Neural cell (in vitro differentiated cells): ENCODE measurements around the gene TMEM87A. TPM values are rescaled to one million over a fixed set of nuclear protein-coding genes. Genes with fewer than 3 reads are reported as not detected.

ENCODE experiments used
- H2AFZ ChIP-seq: fragments of 200-600, 300-800 bp; sonication (generic), shearing (Covaris generic); 2 replicates; pipeline ENCODE4 v1.6.0; 2014; ENCODE audit warnings: low read depth, mild to moderate bottlenecking, antibody characterized with exemption, low read length, moderate library complexity
- H3F3A ChIP-seq: fragments of 200-600 bp; shearing (Covaris generic); 2 replicates; pipeline ENCODE4 v1.6.1; 2016; ENCODE audit warnings: mild to moderate bottlenecking, moderate library complexity, mixed read lengths, antibody characterized with exemption, low read length; ENCODE audit not compliant: insufficient read depth, poor library complexity, severe bottlenecking
- H3K27ac ChIP-seq: fragments of 200-600, 300-800 bp; sonication (generic), shearing (Covaris generic); 2 replicates; pipeline ENCODE4 v1.5.1; 2014; ENCODE audit warnings: mild to moderate bottlenecking, low read length, moderate library complexity
- H3K27me3 ChIP-seq: fragments of 300-800, 200-600 bp; sonication (generic), shearing (Covaris generic); 2 replicates; pipeline ENCODE4 v1.6.0; 2014; ENCODE audit warnings: mild to moderate bottlenecking, low read depth, low read length, moderate library complexity; ENCODE audit not compliant: insufficient read depth
- H3K36me3 ChIP-seq: fragments of 300-800, 200-600 bp; sonication (generic), shearing (Covaris generic); 2 replicates; pipeline ENCODE4 v1.5.1; 2014; ENCODE audit warnings: mild to moderate bottlenecking, antibody characterized with exemption, low read length, moderate library complexity; ENCODE audit not compliant: insufficient read depth
- H3K4me2 ChIP-seq: fragments of 300-800, 200-600 bp; sonication (generic), shearing (Covaris generic); 2 replicates; pipeline ENCODE4 v1.6.0; 2014; ENCODE audit warnings: mild to moderate bottlenecking, low read length
- H3K4me3 ChIP-seq: fragments of 300-800, 200-600 bp; sonication (generic), shearing (Covaris generic); 2 replicates; pipeline ENCODE4 v1.5.1; 2014; ENCODE audit warnings: mild to moderate bottlenecking, low read length, moderate library complexity
- H3K79me2 ChIP-seq: fragments of 200-600 bp; shearing (Covaris generic); replicated peaks from 2 replicates; pipeline ENCODE4 v1.6.0; 2014; ENCODE audit warnings: mild to moderate bottlenecking, low read length, moderate library complexity; ENCODE audit not compliant: insufficient read depth
- H3K9ac ChIP-seq: fragments of 300-800, 200-600 bp; sonication (generic), shearing (Covaris generic); 2 replicates; pipeline ENCODE4 v1.6.1; 2016; ENCODE audit warnings: mild to moderate bottlenecking, low read length, mixed read lengths
- H3K9me2 ChIP-seq: fragments of 200-600 bp; shearing (Covaris generic); 2 replicates; pipeline ENCODE4 v1.6.1; 2016; ENCODE audit warnings: mild to moderate bottlenecking, low read length, mixed read lengths; ENCODE audit not compliant: insufficient read depth
- H3K9me3 ChIP-seq: fragments of 200-600, 300-800 bp; sonication (generic), shearing (Covaris generic); 2 replicates; pipeline ENCODE4 v1.6.1; 2016; ENCODE audit warnings: mild to moderate bottlenecking, mixed run types, low read length, moderate library complexity, mixed read lengths
- H4K20me1 ChIP-seq: fragments of 200-600 bp; shearing (Covaris generic); 2 replicates; pipeline ENCODE4 v1.6.1; 2016; ENCODE audit warnings: mild to moderate bottlenecking, mixed run types; ENCODE audit not compliant: insufficient read depth
- CTCF ChIP-seq: fragments of 450-650 bp; IDR thresholded peaks from 2 replicates; pipeline ENCODE4 v1.5.1; 2014; ENCODE audit warnings: antibody characterized with exemption, mild to moderate bottlenecking, moderate library complexity; ENCODE audit not compliant: poor library complexity, severe bottlenecking
- EP300 ChIP-seq: fragments of 450-650 bp; conservative IDR thresholded peaks from 2 replicates; pipeline ENCODE4 v1.6.1; 2014; ENCODE audit warnings: antibody characterized with exemption, mild to moderate bottlenecking, moderate library complexity; ENCODE audit not compliant: poor library complexity, severe bottlenecking
- EZH2 ChIP-seq: fragments of 200-600, 300-800 bp; shearing (Covaris generic), sonication (generic); IDR thresholded peaks from 2 replicates; pipeline ENCODE4 v1.6.1; 2014; ENCODE audit warnings: antibody characterized with exemption, low read length, borderline replicate concordance, mild to moderate bottlenecking; ENCODE audit not compliant: insufficient read depth, poor library complexity, severe bottlenecking
- MXI1 ChIP-seq: fragments of 450-650 bp; conservative IDR thresholded peaks from 2 replicates; pipeline ENCODE4 v1.6.1; 2014; ENCODE audit warnings: antibody characterized with exemption, mild to moderate bottlenecking; ENCODE audit not compliant: poor library complexity, severe bottlenecking
- POLR2AphosphoS5 ChIP-seq: IDR thresholded peaks from 2 replicates; pipeline ENCODE4 v1.6.1; 2012
- RAD21 ChIP-seq: fragments of 450-650 bp; conservative IDR thresholded peaks from 2 replicates; pipeline ENCODE4 v1.6.1; 2014; ENCODE audit warnings: antibody characterized with exemption, mild to moderate bottlenecking, moderate library complexity
- REST ChIP-seq: IDR thresholded peaks from 2 replicates; pipeline ENCODE4 v1.6.1; 2012; ENCODE audit warnings: borderline replicate concordance
- SMC3 ChIP-seq: fragments of 450-650 bp; conservative IDR thresholded peaks from 2 replicates; pipeline ENCODE4 v1.6.1; 2014; ENCODE audit warnings: antibody characterized with exemption, mild to moderate bottlenecking, moderate library complexity; ENCODE audit not compliant: poor library complexity
- TAF1 ChIP-seq: IDR thresholded peaks from 2 replicates; pipeline ENCODE4 v1.6.1; 2012; ENCODE audit warnings: low read depth
- polyA plus RNA-seq: library from polyadenylated mRNA; depleted of rRNA; stranded (reverse); fragments of >200 nt; gene quantifications from 2 replicates; pipeline ENCODE4 v1.2.3, GENCODE V29; 2014

TMEM87A gene
- polyA plus RNA-seq, 1 donor from 2014 or later, result 50.4 TPM

GRCh38 chr15:42273900-42274701 lies 868 bp upstream of the TMEM87A start:
- no peaks in the 10 kb centered on the region for H4K20me1 ChIP-seq
- H3K9me3 ChIP-seq, result no peaks in the 10 kb centered on the region
- peaks cover 32% of the 10 kb centered on the region for H3K79me2 ChIP-seq
- H3K27ac ChIP-seq, result peak overlapping the region; percentile 89
- H3K9me2 ChIP-seq, result no peaks in the 10 kb centered on the region
- no peaks in the 10 kb centered on the region for H3F3A ChIP-seq
- no peak for TF ChIP-seq EZH2
- H3K36me3 ChIP-seq, result no peaks in the 10 kb centered on the region
- peak overlapping the region; percentile 86 for H3K9ac ChIP-seq
- H3K27me3 ChIP-seq, result no peaks in the 10 kb centered on the region
- H2AFZ ChIP-seq, result peak overlapping the region; percentile 96
- H3K4me2 ChIP-seq, result peak overlapping the region; percentile 76
- peak overlapping the region; percentile 84 for H3K4me3 ChIP-seq

GRCh38 chr15:42270996-42271395 lies 2.2 kb downstream of the TMEM87A start:
- Histone ChIP-seq H3K27me3 (no peaks in the 10 kb centered on the region), H3K9me2 (no peaks in the 10 kb centered on the region), H3K4me2 (no peak overlapping the region), H3F3A (no peaks in the 10 kb centered on the region), H3K36me3 (no peaks in the 10 kb centered on the region), H3K4me3 (peak overlapping the region; percentile 51), H3K79me2 (peaks cover 37% of the 10 kb centered on the region), H2AFZ (no peak overlapping the region), H4K20me1 (no peaks in the 10 kb centered on the region), H3K9ac (no peak overlapping the region), H3K9me3 (no peaks in the 10 kb centered on the region), H3K27ac (no peak overlapping the region)
- TF ChIP-seq EZH2 (no peak), POLR2AphosphoS5 (no peak), SMC3 (no peak), CTCF (no peak), TAF1 (no peak), EP300 (no peak)

GRCh38 chr15:42270551-42270950 lies 2.7 kb downstream of the TMEM87A start:
- Histone ChIP-seq H3K79me2 (peaks cover 37% of the 10 kb centered on the region), H2AFZ (no peak overlapping the region), H3K9me2 (no peaks in the 10 kb centered on the region), H3K36me3 (no peaks in the 10 kb centered on the region), H3K9ac (no peak overlapping the region), H3K27ac (no peak overlapping the region), H3K27me3 (no peaks in the 10 kb centered on the region), H3K4me2 (no peak overlapping the region), H3K4me3 (peak overlapping the region; percentile 51), H4K20me1 (no peaks in the 10 kb centered on the region), H3K9me3 (no peaks in the 10 kb centered on the region), H3F3A (no peaks in the 10 kb centered on the region)
- TF ChIP-seq EZH2 (no peak), MXI1 (no peak), POLR2AphosphoS5 (no peak), EP300 (no peak), REST (no peak), TAF1 (no peak), CTCF (no peak), SMC3 (no peak), RAD21 (no peak)
